RWPE1 (cell line): ENCODE results near the gene RER1.

ENCODE experiments used
- CTCF ChIA-PET: fragments of 350-600 bp; sonication (Branson Sonifier 250); formaldehyde crosslinking; extraction: SDS; loops from one replicate; lab custom pipeline; 2021; lab: Yijun Ruan, JAX
- POLR2A ChIA-PET: fragments of 400-600 bp; formaldehyde crosslinking; extraction: SDS; loops from one replicate; lab custom pipeline; 2020; ENCODE audit warnings: antibody characterized with exemption; ENCODE audit not compliant: low non-redundant PET; lab: Yijun Ruan, JAX
- DNase-seq: peaks from one replicate; pipeline ENCODE4 v3.0.0; 2012; ENCODE audit warnings: low spot score
- H3K27ac ChIP-seq: fragments of 450-650 bp; 2 replicates; pipeline ENCODE4 v1.5.1; 2017
- TF ChIP-seq, protein P1 (sequence below): fragments of 450-650 bp; conservative IDR thresholded peaks from 2 replicates; pipeline ENCODE4 v1.5.1; 2017; ENCODE audit warnings: low read depth, mild to moderate bottlenecking

The RER1 gene

DNA sequence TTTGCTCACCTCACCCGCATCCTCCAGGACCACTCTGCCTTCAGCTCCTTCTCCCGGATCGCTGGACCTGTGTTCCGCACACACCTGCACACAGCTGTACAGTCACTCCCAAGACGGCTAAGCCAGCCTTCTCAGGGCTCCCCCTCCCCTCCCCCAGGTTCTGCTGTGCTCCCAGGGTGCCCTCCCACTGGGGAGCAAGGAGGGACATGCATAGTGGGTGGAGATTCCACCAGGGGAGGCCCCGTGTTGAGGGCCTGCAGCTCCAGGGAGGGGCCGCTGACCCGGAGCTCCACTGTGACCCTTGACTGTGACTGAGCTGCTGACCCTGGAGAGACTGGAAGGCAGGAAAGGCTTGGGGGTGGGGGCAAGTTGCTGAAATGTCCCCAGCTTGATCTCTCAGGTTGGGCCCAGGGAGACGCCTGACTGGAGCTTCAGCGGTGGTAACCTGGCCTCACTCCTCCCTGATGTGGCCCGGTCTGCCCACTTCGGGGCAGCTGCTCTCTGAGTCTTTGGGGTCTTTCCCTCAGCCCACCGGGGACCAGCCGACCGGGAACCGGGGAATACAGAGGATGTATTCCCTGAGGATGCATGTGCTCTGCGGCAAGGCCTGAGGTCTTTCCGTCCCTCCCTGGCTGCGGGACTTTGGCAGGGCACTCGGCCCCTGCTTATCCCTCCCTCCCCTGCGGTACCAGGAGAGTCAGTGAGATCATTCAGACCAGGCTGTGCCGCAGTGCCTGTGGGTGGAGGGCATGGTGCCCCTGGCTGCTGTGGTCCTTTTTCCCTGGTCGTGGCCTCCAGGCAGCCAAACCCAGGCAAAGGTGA lies 55.8 kb downstream of the RER1 start:
- ChIA-PET CTCF (interaction anchor here (0.6 kb wide), 2 partner anchors 1089 to 1103 kb away, joined by 5 to 7 read pairs; no protein-coding TSS in a partner anchor), POLR2A (no interaction called here)
- no peak for DNase-seq
- H3K27ac ChIP-seq, result peak overlapping the region; percentile 87
- TF ChIP-seq, protein P1, sequence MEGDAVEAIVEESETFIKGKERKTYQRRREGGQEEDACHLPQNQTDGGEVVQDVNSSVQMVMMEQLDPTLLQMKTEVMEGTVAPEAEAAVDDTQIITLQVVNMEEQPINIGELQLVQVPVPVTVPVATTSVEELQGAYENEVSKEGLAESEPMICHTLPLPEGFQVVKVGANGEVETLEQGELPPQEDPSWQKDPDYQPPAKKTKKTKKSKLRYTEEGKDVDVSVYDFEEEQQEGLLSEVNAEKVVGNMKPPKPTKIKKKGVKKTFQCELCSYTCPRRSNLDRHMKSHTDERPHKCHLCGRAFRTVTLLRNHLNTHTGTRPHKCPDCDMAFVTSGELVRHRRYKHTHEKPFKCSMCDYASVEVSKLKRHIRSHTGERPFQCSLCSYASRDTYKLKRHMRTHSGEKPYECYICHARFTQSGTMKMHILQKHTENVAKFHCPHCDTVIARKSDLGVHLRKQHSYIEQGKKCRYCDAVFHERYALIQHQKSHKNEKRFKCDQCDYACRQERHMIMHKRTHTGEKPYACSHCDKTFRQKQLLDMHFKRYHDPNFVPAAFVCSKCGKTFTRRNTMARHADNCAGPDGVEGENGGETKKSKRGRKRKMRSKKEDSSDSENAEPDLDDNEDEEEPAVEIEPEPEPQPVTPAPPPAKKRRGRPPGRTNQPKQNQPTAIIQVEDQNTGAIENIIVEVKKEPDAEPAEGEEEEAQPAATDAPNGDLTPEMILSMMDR, result no peak

DNA sequence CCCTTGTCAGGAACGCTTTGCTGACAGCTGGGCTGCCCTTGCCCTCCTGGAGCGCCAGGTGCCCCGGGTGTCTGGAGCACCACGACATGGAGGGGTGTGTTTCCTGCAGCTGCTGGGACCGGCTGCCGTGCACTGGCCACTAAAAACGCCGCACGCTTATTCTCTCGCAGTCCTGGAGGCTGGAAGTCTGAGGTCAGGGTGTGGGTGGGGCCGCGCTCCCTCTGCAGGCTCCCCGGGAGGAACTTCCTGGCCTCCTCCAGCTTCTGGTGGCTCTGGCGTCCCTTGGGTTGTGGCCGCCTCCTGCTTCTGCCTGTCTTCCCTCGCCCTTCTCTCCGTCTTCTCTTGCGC lies 56.4 kb downstream of the RER1 start:
- CTCF ChIA-PET, result interaction anchor here (0.6 kb wide), 1 partner anchor 1089 kb away, joined by 7 read pairs; no protein-coding TSS in a partner anchor
- TF ChIP-seq, protein P1, result no peak
- DNase-seq, result no peak
- POLR2A ChIA-PET, result no interaction called here
- peak overlapping the region; percentile 87 for H3K27ac ChIP-seq

DNA sequence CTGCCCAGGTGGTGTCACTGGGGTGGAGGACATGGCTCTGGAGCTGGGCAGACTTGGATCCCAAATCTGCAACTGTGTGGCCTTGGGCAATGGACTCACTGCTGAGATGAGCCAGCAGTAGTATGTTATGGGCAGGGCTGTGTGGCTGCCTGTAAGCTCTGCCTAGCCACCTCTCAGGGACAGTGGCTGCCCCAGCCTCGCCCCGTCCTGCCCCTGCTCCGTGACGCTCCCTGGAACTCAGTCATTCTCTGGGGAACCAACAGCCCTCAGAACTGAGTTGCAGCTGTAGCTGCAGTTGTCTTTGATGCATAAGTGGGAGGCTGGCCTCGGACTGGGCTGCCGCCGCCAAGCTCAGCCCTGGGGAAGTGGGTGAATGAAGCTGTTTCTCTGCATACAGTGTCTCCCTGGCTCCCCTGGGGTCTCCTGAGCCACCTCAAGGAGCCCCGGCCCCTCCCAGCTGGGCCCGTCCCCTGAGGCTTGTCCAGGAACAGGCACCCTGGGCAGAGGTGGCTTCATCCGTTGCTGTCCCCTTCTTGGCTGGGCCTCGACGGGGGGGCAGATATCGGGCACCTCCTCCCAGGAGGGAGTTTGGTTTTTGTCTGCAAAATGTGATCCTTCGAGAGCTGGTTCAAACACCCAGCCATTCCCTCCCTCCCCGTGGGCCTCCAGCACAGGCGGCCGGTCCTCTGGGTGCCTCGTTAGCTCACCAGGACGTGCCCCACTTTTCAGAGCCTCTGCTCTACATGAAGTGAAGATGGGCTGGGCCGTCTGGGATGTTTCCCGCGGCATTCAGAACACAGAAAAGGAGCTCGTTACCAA lies 58.2 kb downstream of the RER1 start:
- H3K27ac ChIP-seq, result peak overlapping the region; percentile 87
- CTCF ChIA-PET, result interaction anchor here (0.6 kb wide), 1 partner anchor 128 kb away, joined by 3 read pairs; no protein-coding TSS in a partner anchor
- DNase-seq, result no peak
- TF ChIP-seq, protein P1, result no peak
- POLR2A ChIA-PET, result interaction anchor here (0.5 to 1.0 kb wide), 2 partner anchors 19 to 76 kb away, joined by 4 to 5 read pairs; partner anchors contain the start of gene PANK4

DNA sequence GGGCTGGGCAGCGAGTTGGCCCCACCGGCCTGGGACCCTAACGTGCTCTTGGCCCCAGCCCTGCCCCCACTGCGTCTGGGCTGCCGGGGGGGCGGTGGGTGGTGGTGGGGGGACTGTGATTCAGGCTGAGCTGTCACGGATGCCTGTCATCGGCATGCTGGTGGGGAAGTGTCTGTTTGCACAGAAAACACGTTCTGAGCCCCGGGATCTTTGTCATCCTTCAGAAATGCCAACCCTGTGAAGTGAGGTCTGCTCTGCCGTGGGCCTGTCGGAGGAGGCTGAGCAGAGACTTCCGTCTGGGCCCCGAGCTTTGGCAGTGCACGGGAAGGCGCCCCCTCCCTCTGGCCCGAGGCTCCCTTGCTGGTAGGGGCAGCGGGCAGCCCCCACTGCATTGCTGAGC lies 60.1 kb downstream of the RER1 start:
- DNase-seq, result peak; percentile 97
- ChIA-PET CTCF (no interaction called here), POLR2A (interaction anchor here (0.7 kb wide), 1 partner anchor 37 kb away, joined by 3 read pairs; no protein-coding TSS in a partner anchor)
- TF ChIP-seq, protein P1, result no peak
- H3K27ac ChIP-seq, result peak overlapping the region; percentile 98

DNA sequence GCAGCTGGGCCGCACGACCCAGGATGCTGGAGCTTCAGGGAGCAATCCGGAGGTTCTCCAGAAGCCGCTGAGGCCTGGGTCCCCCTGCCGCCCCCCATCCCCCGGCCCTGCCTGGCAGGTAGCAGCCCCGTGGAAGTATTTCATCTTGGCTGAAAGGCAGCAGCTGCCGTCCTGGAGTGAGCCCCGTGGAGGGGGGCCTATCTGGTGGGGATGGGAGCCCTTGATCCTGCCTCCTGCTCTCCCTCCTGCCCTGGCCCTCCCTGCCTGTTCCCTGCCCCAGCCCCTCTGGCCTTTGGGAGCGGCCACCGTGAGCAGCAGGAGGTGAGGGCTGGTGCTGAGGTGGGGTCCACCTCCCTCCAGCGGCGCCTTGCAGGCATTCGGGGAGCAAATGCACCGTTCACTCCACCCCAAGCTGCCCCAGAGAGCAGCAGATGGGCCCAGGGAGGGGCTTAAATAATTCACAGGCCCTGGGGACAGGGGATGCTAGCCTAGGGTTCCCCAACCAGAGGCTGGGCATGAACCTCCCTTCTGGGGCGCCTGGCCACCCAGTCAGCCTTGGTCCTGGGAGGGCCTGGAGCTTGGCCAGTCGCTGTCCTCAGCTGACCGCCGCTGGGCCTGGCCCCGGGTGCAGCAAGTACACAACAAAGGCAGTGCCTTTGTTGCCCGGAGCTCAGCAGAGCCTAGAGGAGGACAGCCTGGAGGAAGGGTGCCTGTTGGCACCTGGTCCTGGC lies 60.7 kb downstream of the RER1 start:
- H3K27ac ChIP-seq, result peak overlapping the region; percentile 98
- POLR2A ChIA-PET, result interaction anchor here (0.7 kb wide), 2 partner anchors 36 kb away, joined by 3 read pairs; no protein-coding TSS in a partner anchor
- CTCF ChIA-PET, result interaction anchor here (0.6 to 0.9 kb wide), 2 partner anchors 9 to 1033 kb away, joined by 3 to 5 read pairs; no protein-coding TSS in a partner anchor
- no peak for DNase-seq
- TF ChIP-seq, protein P1, result no peak
